CD14-positive monocyte (primary cell): ENCODE measurements around the gene TPPP2. TPM values are rescaled to one million over a fixed set of nuclear protein-coding genes. Genes with fewer than 3 reads are reported as not detected.

Experiments
- DNase-seq, 3 donors: peaks; one replicate each; pipeline ENCODE4 v3.0.0-alpha.2; 2011 to 2022
- H2AFZ ChIP-seq: 2 replicates; pipeline ENCODE4 v1.6.0; 2012; ENCODE audit warnings: mild to moderate bottlenecking, low read depth, low read length, inconsistent platforms; ENCODE audit not compliant: insufficient read depth, poor library complexity, severe bottlenecking
- H3K27ac ChIP-seq, 2 donors: 1 replicate in 1 of 2; 2 replicates in 1 of 2; pipeline ENCODE4 v1.5.1; 2012 to 2013; ENCODE audit warnings: low read length in 2 of 2, control low read depth in 1 of 2, inconsistent platforms in 1 of 2, low read depth in 1 of 2, mild to moderate bottlenecking in 1 of 2
- H3K27me3 ChIP-seq, 2 donors: one replicate each; pipeline versions ENCODE4 v1.6.0 to v1.6.1; 2011 to 2013; ENCODE audit warnings: low read length in 2 of 2; ENCODE audit not compliant: control insufficient read depth in 2 of 2, insufficient read depth in 2 of 2
- H3K36me3 ChIP-seq, 2 donors: replicated peaks in 1 of 2; 1 replicate in 1 of 2; 2 replicates in 1 of 2; pipeline versions ENCODE4 v1.5.1 to v1.6.1; 2012 to 2013; ENCODE audit warnings: low read length in 2 of 2, control low read depth in 1 of 2, inconsistent platforms in 1 of 2, mild to moderate bottlenecking in 1 of 2; ENCODE audit not compliant: insufficient read depth in 2 of 2, control insufficient read depth in 1 of 2
- H3K4me1 ChIP-seq, 2 donors: 1 replicate in 1 of 2; 2 replicates in 1 of 2; pipeline versions ENCODE4 v1.5.1 to v1.6.1; 2012 to 2013; ENCODE audit warnings: low read length in 2 of 2, control low read depth in 1 of 2, inconsistent platforms in 1 of 2, mild to moderate bottlenecking in 1 of 2, moderate library complexity in 1 of 2; ENCODE audit not compliant: insufficient read depth in 2 of 2, control insufficient read depth in 1 of 2
- H3K4me2 ChIP-seq: replicated peaks from 2 replicates; pipeline ENCODE3; 2012; ENCODE audit warnings: low read length, moderate library complexity, mild to moderate bottlenecking; ENCODE audit not compliant: poor library complexity, severe bottlenecking; ENCODE audit errors: extremely low read depth
- H3K4me3 ChIP-seq, 3 experiments: fragments of 200-600 bp in 1 of 3; sonication (generic) in 1 of 3; replicated peaks in 1 of 3; 1 replicate in 2 of 3; 2 replicates in 1 of 3; pipeline ENCODE4 v1.5.1; 2011 to 2013; ENCODE audit warnings: low read length in 3 of 3, mild to moderate bottlenecking in 3 of 3, control low read depth in 2 of 3, low read depth in 2 of 3, inconsistent platforms in 1 of 3, moderate library complexity in 1 of 3
- H3K79me2 ChIP-seq: 2 replicates; pipeline ENCODE4 v1.6.0; 2012; ENCODE audit warnings: mild to moderate bottlenecking, control low read depth, inconsistent platforms, low read length, moderate library complexity; ENCODE audit not compliant: insufficient read depth
- H3K9ac ChIP-seq: 2 replicates; pipeline ENCODE4 v1.6.0; 2017; ENCODE audit warnings: low read length, mild to moderate bottlenecking; ENCODE audit not compliant: insufficient read depth, poor library complexity, severe bottlenecking
- H3K9me3 ChIP-seq, 2 donors: replicated peaks in 1 of 2; 1 replicate in 1 of 2; 2 replicates in 1 of 2; pipeline versions ENCODE4 v1.5.1 to v1.6.1; 2012 to 2013; ENCODE audit warnings: low read length in 2 of 2, control low read depth in 1 of 2; ENCODE audit not compliant: control insufficient read depth in 1 of 2, insufficient read depth in 1 of 2
- H4K20me1 ChIP-seq: 2 replicates; pipeline ENCODE4 v1.6.0; 2012; ENCODE audit warnings: mild to moderate bottlenecking, low read length, control low read depth, moderate library complexity; ENCODE audit not compliant: insufficient read depth
- H3K27ac Mint-ChIP-seq, 7 donors: one replicate each; pipeline ENCODE4 v1.8.0; 2020; ENCODE audit warnings: mild to moderate bottlenecking in 7 of 7, mixed read lengths in 7 of 7, moderate library complexity in 6 of 7, inconsistent platforms in 2 of 7
- H3K27me3 Mint-ChIP-seq, 3 donors: one replicate each; pipeline ENCODE4 v1.8.0; 2021 to 2022; ENCODE audit warnings: low read depth in 3 of 3, mild to moderate bottlenecking in 3 of 3, mixed read lengths in 3 of 3, moderate library complexity in 3 of 3, inconsistent platforms in 1 of 3
- H3K36me3 Mint-ChIP-seq, 2 donors: one replicate each; pipeline ENCODE4 v1.8.0; 2020; ENCODE audit warnings: mixed read lengths in 2 of 2, inconsistent platforms in 1 of 2, mild to moderate bottlenecking in 1 of 2
- H3K4me1 Mint-ChIP-seq: one replicate; pipeline ENCODE4 v1.8.0; 2020; ENCODE audit warnings: mild to moderate bottlenecking, mixed read lengths
- H3K4me3 Mint-ChIP-seq, 2 donors: one replicate each; pipeline ENCODE4 v1.8.0; 2020; ENCODE audit warnings: mild to moderate bottlenecking in 2 of 2, mixed read lengths in 2 of 2, moderate library complexity in 1 of 2
- H3K9me3 Mint-ChIP-seq, 7 donors: one replicate each; pipeline ENCODE4 v1.8.0; 2020 to 2022; ENCODE audit warnings: mixed read lengths in 7 of 7, mild to moderate bottlenecking in 6 of 7, moderate library complexity in 6 of 7, inconsistent platforms in 2 of 7
- CTCF ChIP-seq: fragments of 200-600 bp; IDR thresholded peaks from one replicate; pipeline ENCODE4 v1.8.0; 2022; ENCODE audit warnings: antibody characterized with exemption, mild to moderate bottlenecking
- WGBS: methylation state at CpG from one replicate; pipeline ENCODE4 v1.1.5; 2013; ENCODE audit warnings: missing lambda C conversion rate; ENCODE audit not compliant: insufficient coverage; 5-methylcytosine and 5-hydroxymethylcytosine counted together
- intact Hi-C, 2 donors: fragments of 100-400 bp; cut with micrococcal nuclease; formaldehyde crosslinking; loops; one replicate each; pipeline versions ENCODE4 v1.15.0 to v1.15.1; 2023
- polyA plus RNA-seq, 3 donors: library from polyadenylated mRNA; depleted of rRNA in 1 of 3; unstranded in 2 of 3; stranded (reverse) in 1 of 3; fragments of 300-500 nt in 2 of 3; fragments of >200 nt in 1 of 3; fragmentation: Illumina TruSeq in 2 of 3; gene quantifications; 1 replicate in 2 of 3; 2 replicates in 1 of 3; pipeline ENCODE4 v1.2.3, GENCODE V29; 2012 to 2021

TPPP2 gene
- polyA plus RNA-seq, 3 donors: not detected

- H3K27ac Mint-ChIP-seq: peak overlapping the region in 2 of 7 donors; percentile 23 to 36
- no CpG with 5 or more reads among the region's 5 CpGs for WGBS
These were observed 2.5 kb downstream of the TPPP2 start for GRCh38 chr14:21032326-21033132.

More at GRCh38 chr14:21032326-21033132, 2.5 kb downstream of the TPPP2 start:
- no peak for TF ChIP-seq CTCF
- Histone ChIP-seq H3K27ac (no peak overlapping the region), H3K4me1 (peaks cover 0 to 15% of the 10 kb centered on the region in 2 donors), H3K9me3 (no peaks in the 10 kb centered on the region), H3K27me3 (no peaks in the 10 kb centered on the region), H3K4me2 (no peak overlapping the region), H3K36me3 (no peaks in the 10 kb centered on the region), H3K9ac (no peak overlapping the region), H2AFZ (no peak overlapping the region), H4K20me1 (no peaks in the 10 kb centered on the region), H3K4me3 (no peak overlapping the region), H3K79me2 (no peaks in the 10 kb centered on the region)
- Mint-ChIP-seq H3K27me3 (peaks cover 4 to 7% (median 7%) of the 10 kb centered on the region in 3 donors), H3K9me3 (peaks cover 0 to 2% (median 0%) of the 10 kb centered on the region in 7 donors), H3K4me3 (no peak overlapping the region), H3K36me3 (no peaks in the 10 kb centered on the region), H3K4me1 (peaks cover 21% of the 10 kb centered on the region)
- intact Hi-C loops: no loop called here
- DNase-seq: peak; percentile 30 to 81 (median 41)
